ENCODE data around the gene LLGL1.

GRCh38 chr17:18256351-18256750, 30.9 kb downstream of the LLGL1 start:
- TF ChIP-seq POLR2A (IDR thresholded peaks at IDR 0.05) (no peak), CTCF (IDR thresholded peaks at IDR 0.05 in 4 of 5, conservative IDR thresholded peaks at IDR 0.05 in 1 of 5) (no peak)
